ENCODE measurements around the gene NANOS2. TPM values are rescaled to one million over a fixed set of nuclear protein-coding genes. Genes with fewer than 3 reads are reported as not detected.

The NANOS2 gene
- total RNA-seq, 1 donor from 2014 or later, result not detected

DNA sequence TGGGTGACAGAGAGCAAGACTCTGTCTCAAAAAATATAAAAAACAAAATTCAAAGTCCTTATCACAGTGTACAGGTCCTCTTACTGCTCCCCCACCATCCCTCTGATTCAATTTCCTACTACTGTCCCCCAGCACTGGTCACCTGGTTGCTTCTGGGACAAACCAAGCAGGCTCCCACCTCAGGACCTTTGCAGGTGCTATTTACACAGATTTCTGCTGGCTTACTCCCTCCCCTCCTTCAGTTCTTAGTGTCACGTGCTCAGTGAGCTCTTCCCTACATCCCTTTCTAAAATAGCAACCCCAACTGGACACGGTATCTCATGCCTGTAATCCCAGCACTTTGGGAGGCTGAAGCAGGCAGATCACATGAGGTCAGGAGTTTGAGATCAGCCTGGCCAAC, 34.6 kb downstream of the NANOS2 start:
- Histone ChIP-seq H3K4me1 (peaks cover 32% of the 10 kb centered on the region), H3K27ac (no peak overlapping the region), H3K27me3 (no peaks in the 10 kb centered on the region), H3K36me3 (no peaks in the 10 kb centered on the region), H3K4me3 (no peak overlapping the region), H3K9me3 (no peaks in the 10 kb centered on the region)
- intact Hi-C loops (cut with DNase I), result no loop called here
- ATAC-seq, result no peak
- TF ChIP-seq, protein P1, sequence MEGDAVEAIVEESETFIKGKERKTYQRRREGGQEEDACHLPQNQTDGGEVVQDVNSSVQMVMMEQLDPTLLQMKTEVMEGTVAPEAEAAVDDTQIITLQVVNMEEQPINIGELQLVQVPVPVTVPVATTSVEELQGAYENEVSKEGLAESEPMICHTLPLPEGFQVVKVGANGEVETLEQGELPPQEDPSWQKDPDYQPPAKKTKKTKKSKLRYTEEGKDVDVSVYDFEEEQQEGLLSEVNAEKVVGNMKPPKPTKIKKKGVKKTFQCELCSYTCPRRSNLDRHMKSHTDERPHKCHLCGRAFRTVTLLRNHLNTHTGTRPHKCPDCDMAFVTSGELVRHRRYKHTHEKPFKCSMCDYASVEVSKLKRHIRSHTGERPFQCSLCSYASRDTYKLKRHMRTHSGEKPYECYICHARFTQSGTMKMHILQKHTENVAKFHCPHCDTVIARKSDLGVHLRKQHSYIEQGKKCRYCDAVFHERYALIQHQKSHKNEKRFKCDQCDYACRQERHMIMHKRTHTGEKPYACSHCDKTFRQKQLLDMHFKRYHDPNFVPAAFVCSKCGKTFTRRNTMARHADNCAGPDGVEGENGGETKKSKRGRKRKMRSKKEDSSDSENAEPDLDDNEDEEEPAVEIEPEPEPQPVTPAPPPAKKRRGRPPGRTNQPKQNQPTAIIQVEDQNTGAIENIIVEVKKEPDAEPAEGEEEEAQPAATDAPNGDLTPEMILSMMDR (IDR thresholded peaks at IDR 0.05), result no peak
- DNase-seq, result no peak

DNA sequence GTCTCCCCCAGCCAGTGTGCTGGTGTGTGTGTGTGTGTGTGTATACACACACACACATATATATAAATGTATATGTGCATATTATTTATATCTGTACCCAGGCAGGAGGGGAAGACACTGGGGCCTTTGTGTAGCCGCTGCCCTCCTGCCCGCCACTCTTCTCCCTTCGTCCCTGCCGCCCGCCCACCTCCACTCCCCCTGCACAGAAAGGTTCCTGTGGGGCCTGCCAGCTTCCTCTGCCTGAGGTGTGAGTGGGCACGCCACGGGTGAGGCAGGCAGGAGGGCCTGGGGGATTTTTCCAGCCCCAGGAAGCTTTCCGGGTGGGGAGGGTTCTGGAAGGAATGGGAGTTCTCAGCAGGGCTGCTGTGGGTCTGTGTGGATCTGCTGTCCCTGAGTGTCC, 35.5 kb downstream of the NANOS2 start:
- Histone ChIP-seq H3K27ac (no peak overlapping the region), H3K27me3 (no peaks in the 10 kb centered on the region), H3K4me3 (no peak overlapping the region), H3K9me3 (no peaks in the 10 kb centered on the region), H3K36me3 (no peaks in the 10 kb centered on the region), H3K4me1 (peaks cover 25% of the 10 kb centered on the region)
- TF ChIP-seq, protein P1 (IDR thresholded peaks at IDR 0.05), result no peak
- intact Hi-C loops (cut with DNase I), result no loop called here
- DNase-seq (no peak), ATAC-seq (no peak)

DNA sequence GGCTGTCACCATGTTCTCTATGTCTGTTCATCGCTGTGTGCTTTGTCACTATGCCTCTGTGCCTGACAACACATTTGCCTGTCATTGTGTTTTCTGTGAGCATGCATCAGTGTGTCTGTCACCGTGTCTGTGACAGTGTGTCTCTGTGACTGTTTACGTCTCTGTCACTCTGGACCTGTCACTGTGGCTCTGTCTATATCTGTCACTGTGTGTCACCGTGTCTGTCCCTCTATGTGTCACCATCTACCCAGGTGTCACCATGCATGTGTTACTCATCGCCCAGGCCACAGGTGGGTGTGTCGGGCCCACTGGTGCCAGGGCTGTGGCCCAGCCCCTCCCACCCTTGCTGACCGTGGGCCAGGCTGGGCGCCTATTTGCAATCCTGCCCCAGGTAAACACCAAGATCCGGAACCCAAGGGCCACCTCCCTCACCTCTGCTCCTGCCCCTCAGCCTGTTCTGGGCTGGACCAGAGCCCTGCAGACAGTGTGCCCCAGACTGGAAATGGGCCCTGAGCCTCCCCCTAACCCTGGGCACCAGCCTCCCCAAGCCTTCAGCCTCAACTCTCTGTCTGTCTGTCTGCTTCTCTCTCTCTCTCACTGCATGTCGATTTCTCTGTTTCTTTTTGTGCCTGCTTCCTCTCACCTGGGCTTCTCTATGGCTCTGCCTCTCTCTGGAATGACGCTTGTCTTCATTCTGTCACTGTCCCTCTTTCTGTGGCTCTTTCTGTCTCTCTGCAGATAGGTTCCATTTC, 36.4 kb downstream of the NANOS2 start:
- peak; percentile 79 for DNase-seq
- Histone ChIP-seq H3K4me1 (peaks cover 16% of the 10 kb centered on the region), H3K27ac (no peak overlapping the region), H3K27me3 (no peaks in the 10 kb centered on the region), H3K9me3 (no peaks in the 10 kb centered on the region), H3K4me3 (no peak overlapping the region), H3K36me3 (no peaks in the 10 kb centered on the region)
- intact Hi-C loops (cut with DNase I), result no loop called here
- TF ChIP-seq, protein P1 (IDR thresholded peaks at IDR 0.05), result no peak
- peak; percentile 66 for ATAC-seq

DNA sequence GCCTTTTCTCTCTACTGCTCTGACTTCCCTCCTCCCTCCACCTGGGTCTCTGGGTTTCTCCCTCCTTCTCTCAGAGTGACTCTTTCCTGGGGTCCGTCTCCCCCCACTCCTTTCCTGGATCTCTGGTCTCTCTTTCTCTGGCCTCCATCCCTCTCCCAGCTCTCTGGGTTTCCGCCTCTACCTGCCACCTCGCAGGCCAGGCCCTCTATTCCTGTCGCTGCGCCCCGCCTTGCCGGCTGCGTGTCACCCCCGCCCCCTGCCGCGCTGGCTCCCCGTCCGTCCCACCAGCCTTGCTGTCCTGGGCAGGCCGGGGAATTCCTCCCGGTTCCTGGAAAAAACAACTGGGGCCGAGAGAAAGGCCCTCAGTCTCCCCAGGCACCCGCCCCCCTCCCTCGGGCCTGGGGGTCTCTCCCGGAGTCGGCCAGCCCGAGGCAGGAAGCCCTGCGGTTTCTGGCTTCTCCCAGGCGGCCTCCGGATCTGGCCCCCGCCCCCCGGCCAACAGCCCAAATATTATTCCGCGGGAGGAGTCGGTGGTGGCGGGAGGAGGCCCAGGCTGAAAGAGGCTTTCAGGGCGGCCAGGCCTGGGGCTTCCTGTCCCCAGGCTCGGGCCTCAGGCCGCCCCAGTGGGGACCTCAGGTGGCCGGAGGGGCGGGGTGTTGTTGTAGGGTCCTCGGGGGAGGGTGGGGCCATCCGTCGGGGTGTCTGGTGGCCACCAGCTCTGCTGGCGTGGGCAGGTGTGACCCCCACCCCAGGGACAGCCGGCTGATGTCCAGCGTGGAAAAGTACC, 38.0 kb downstream of the NANOS2 start:
- Histone ChIP-seq H3K9me3 (no peaks in the 10 kb centered on the region), H3K36me3 (no peaks in the 10 kb centered on the region), H3K4me1 (peaks cover 8% of the 10 kb centered on the region), H3K27ac (peak overlapping the region; percentile 81), H3K27me3 (no peaks in the 10 kb centered on the region), H3K4me3 (peak overlapping the region; percentile 26)
- DNase-seq (peak; percentile 85), ATAC-seq (peak; percentile 71)
- intact Hi-C loops (cut with DNase I), result no loop called here
- TF ChIP-seq, protein P1 (IDR thresholded peaks at IDR 0.05), result no peak

DNA sequence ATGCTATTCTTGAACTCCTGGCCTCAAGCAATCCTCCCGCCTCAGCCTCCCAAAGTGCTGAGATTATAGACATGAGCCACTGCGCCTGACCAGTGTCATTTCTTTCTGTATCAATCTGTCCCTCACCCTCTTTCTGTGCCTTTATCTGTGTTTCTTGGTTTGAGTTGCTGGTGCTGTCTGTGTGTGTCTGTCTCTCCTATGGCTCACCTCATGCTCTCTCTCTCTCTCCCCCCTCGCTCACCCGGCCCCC, 38.5 kb downstream of the NANOS2 start:
- Histone ChIP-seq H3K4me3 (no peak overlapping the region), H3K27ac (peak overlapping the region; percentile 81), H3K9me3 (no peaks in the 10 kb centered on the region), H3K36me3 (no peaks in the 10 kb centered on the region), H3K4me1 (peaks cover 8% of the 10 kb centered on the region), H3K27me3 (no peaks in the 10 kb centered on the region)
- ATAC-seq (peak; percentile 5), DNase-seq (no peak)
- intact Hi-C loops (cut with DNase I), result no loop called here
- TF ChIP-seq, protein P1 (IDR thresholded peaks at IDR 0.05), result no peak

Data from upper lobe of right lung (tissue), 1 donor.